ENCODE data around the gene PRKG1. TPM values are rescaled to one million over a fixed set of nuclear protein-coding genes. Genes with fewer than 3 reads are reported as not detected.

Gene PRKG1
- total and polyA plus RNA-seq, 2 of the 8 experiments (the other 6 are each of a cell fraction or from before 2014, with no cell fraction given), result 4.2 to 15.2 TPM

GRCh38 chr10:51788273-51788672, 714.0 kb downstream of the PRKG1 start (continued):
- TF ChIP-seq SAP30 (IDR thresholded peaks at IDR 0.05; ENCODE audit: insufficient read depth, insufficient replicate concordance, low read length) (no peak), SIX5 (IDR thresholded peaks at IDR 0.05; ENCODE audit: low read depth, low read length) (no peak)
- TF ChIP-seq, protein P1, sequence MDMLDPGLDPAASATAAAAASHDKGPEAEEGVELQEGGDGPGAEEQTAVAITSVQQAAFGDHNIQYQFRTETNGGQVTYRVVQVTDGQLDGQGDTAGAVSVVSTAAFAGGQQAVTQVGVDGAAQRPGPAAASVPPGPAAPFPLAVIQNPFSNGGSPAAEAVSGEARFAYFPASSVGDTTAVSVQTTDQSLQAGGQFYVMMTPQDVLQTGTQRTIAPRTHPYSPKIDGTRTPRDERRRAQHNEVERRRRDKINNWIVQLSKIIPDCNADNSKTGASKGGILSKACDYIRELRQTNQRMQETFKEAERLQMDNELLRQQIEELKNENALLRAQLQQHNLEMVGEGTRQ (IDR thresholded peaks at IDR 0.05; ENCODE audit: low read length), result no peak

All from H1 (cell line).